Epithelial cell of proximal tubule (primary cell): Measurements from ENCODE around the gene PFN4. TPM values are rescaled to one million over a fixed set of nuclear protein-coding genes. Genes with fewer than 3 reads are reported as not detected.
"Not testable (repeated sequence)": the region's sequence is repeated elsewhere in the genome, so short reads cannot be mapped to it uniquely, and the experiment has no call there.

Experiments used
- DNase-seq: peaks from one replicate; pipeline ENCODE4 v3.0.0-alpha.2; 2011; ENCODE audit warnings: low read depth
- H3K4me3 ChIP-seq: 2 replicates; pipeline ENCODE4 v1.5.1; 2011; ENCODE audit warnings: low read depth, mild to moderate bottlenecking, low read length
- CTCF ChIP-seq: conservative IDR thresholded peaks from 2 replicates; pipeline ENCODE4 v1.5.1; 2012; ENCODE audit warnings: low read depth, mild to moderate bottlenecking, low read length
- total RNA-seq: library from RNA; depleted of rRNA; stranded (reverse); fragments of >200 nt; gene quantifications from 2 replicates; pipeline ENCODE4 v1.2.3, GENCODE V29; 2015

PFN4 gene
- total RNA-seq, 1 donor from 2014 or later = not detected

- no peak overlapping the region for H3K4me3 ChIP-seq
- TF ChIP-seq CTCF = no peak
- DNase-seq = no peak
Observed at GRCh38 chr2:24160761-24161160, 37.6 kb upstream of the PFN4 start.

GRCh38 chr2:24159708-24160107, 36.6 kb upstream of the PFN4 start:
- no peak for TF ChIP-seq CTCF
- no peak for DNase-seq

GRCh38 chr2:24158131-24158530, 35.0 kb upstream of the PFN4 start:
- H3K4me3 ChIP-seq = no peak overlapping the region
- no peak for TF ChIP-seq CTCF
- no peak for DNase-seq

More at GRCh38 chr2:24159708-24160107, 36.6 kb upstream of the PFN4 start:
- H3K4me3 ChIP-seq = no peak overlapping the region

GRCh38 chr2:24153478-24153877, 30.3 kb upstream of the PFN4 start:
- DNase-seq = no peak
- H3K4me3 ChIP-seq = no peak overlapping the region
- no peak for TF ChIP-seq CTCF

GRCh38 chr2:24152413-24153197, 29.5 kb upstream of the PFN4 start:
- no peak for TF ChIP-seq CTCF
- DNase-seq = no peak
- H3K4me3 ChIP-seq = no peak overlapping the region

GRCh38 chr2:24147364-24147763, 24.2 kb upstream of the PFN4 start:
- no peak for TF ChIP-seq CTCF
- no peak overlapping the region for H3K4me3 ChIP-seq
- DNase-seq = no peak

- DNase-seq, H3K4me3 ChIP-seq: not testable (repeated sequence)
Observed at GRCh38 chr2:24140305-24140704, 17.2 kb upstream of the PFN4 start.
